Keratinocyte (primary cell): ENCODE measurements around the gene TEX22. TPM values are rescaled to one million over a fixed set of nuclear protein-coding genes. Genes with fewer than 3 reads are reported as not detected.

Experiments used
- DNase-seq: peaks from one replicate; pipeline ENCODE4 v3.0.0-alpha.2; 2011; ENCODE audit warnings: low read depth, missing footprints, low spot score
- FAIRE-seq: peaks from 2 replicates; lab custom pipeline; 2011; peaks lifted over from hg19 to GRCh38; lab: Jason Lieb, UNC
- H2AFZ ChIP-seq: 2 replicates; pipeline ENCODE4 v1.6.0; 2012; ENCODE audit warnings: low read length, control low read depth, inconsistent platforms; ENCODE audit not compliant: control insufficient read depth
- H3K27ac ChIP-seq: 2 replicates; pipeline ENCODE4 v1.5.1; 2011; ENCODE audit warnings: low read length; ENCODE audit not compliant: control insufficient read depth, insufficient read depth
- H3K27me3 ChIP-seq: 3 replicates; pipeline ENCODE4 v1.6.0; 2011; ENCODE audit warnings: low read length; ENCODE audit not compliant: control insufficient read depth, insufficient read depth; ENCODE audit errors: extremely low read depth
- H3K36me3 ChIP-seq, 2 experiments: 2 replicates in 1 of 2; 3 replicates in 1 of 2; pipeline ENCODE4 v1.5.1; 2011; ENCODE audit warnings: low read length in 2 of 2, mild to moderate bottlenecking in 1 of 2; ENCODE audit not compliant: control insufficient read depth in 2 of 2, insufficient read depth in 2 of 2; ENCODE audit errors: extremely low read depth in 1 of 2
- H3K4me1 ChIP-seq: 3 replicates; pipeline ENCODE4 v1.5.1; 2011; ENCODE audit warnings: low read length; ENCODE audit not compliant: control insufficient read depth, insufficient read depth; ENCODE audit errors: extremely low read depth
- H3K4me2 ChIP-seq: 3 replicates; pipeline ENCODE4 v1.6.0; 2011; ENCODE audit warnings: low read depth, low read length; ENCODE audit not compliant: control insufficient read depth, insufficient read depth; ENCODE audit errors: extremely low read depth
- H3K4me3 ChIP-seq, 3 experiments: fragments of 200-600 bp in 1 of 3; sonication (generic) in 1 of 3; 2 replicates in 2 of 3; 3 replicates in 1 of 3; pipeline ENCODE4 v1.5.1; 2011 to 2016; ENCODE audit warnings: low read length in 3 of 3, mild to moderate bottlenecking in 3 of 3, control low read depth in 2 of 3, inconsistent platforms in 1 of 3, low read depth in 1 of 3, mixed read lengths in 1 of 3, mixed run types in 1 of 3, moderate library complexity in 1 of 3; ENCODE audit not compliant: control insufficient read depth in 2 of 3, insufficient read depth in 2 of 3; ENCODE audit errors: extremely low read depth in 1 of 3
- H3K79me2 ChIP-seq: 2 replicates; pipeline ENCODE4 v1.6.0; 2012; ENCODE audit warnings: low read length; ENCODE audit not compliant: control insufficient read depth, insufficient read depth
- H3K9ac ChIP-seq: 3 replicates; pipeline ENCODE4 v1.6.0; 2011; ENCODE audit warnings: low read length; ENCODE audit not compliant: control insufficient read depth, insufficient read depth; ENCODE audit errors: extremely low read depth
- H3K9me1 ChIP-seq: 3 replicates; pipeline ENCODE4 v1.6.0; 2011; ENCODE audit warnings: low read length; ENCODE audit not compliant: control insufficient read depth, insufficient read depth; ENCODE audit errors: extremely low read depth
- H3K9me3 ChIP-seq: 2 replicates; pipeline ENCODE4 v1.5.1; 2012; ENCODE audit warnings: low read depth, low read length; ENCODE audit not compliant: control insufficient read depth
- H4K20me1 ChIP-seq: 3 replicates; pipeline ENCODE4 v1.6.0; 2011; ENCODE audit warnings: low read length; ENCODE audit not compliant: control insufficient read depth, insufficient read depth; ENCODE audit errors: extremely low read depth
- CTCF ChIP-seq, 3 experiments: IDR thresholded peaks in 1 of 3; conservative IDR thresholded peaks in 1 of 3; optimal IDR thresholded peaks in 1 of 3; 2 replicates in 2 of 3; 3 replicates in 1 of 3; pipeline versions ENCODE3 to v1.5.1; 2011; ENCODE audit warnings: low read length in 3 of 3, mild to moderate bottlenecking in 3 of 3, moderate library complexity in 2 of 3, control low read depth in 1 of 3, inconsistent platforms in 1 of 3; ENCODE audit not compliant: insufficient read depth in 2 of 3; ENCODE audit errors: extremely low read depth in 1 of 3
- EZH2 ChIP-seq: IDR thresholded peaks from one replicate; pipeline ENCODE4 v1.6.1; 2012; ENCODE audit warnings: inconsistent platforms, mild to moderate bottlenecking, low read length, moderate library complexity
- dilution Hi-C: fragments of 300-500 bp; cut with MboI; formaldehyde crosslinking; loops from one replicate; pipeline ENCODE4 v1.7.0; 2020; ENCODE audit warnings: low sequenced_read_pairs; ENCODE audit not compliant: extremely low pct_ligation_motif_present
- polyA plus RNA-seq, 5 experiments: library from polyadenylated mRNA; depleted of rRNA in 3 of 5; stranded (reverse) in 3 of 5; stranded (forward) in 1 of 5; unstranded in 1 of 5; fragments of >200 nt; gene quantifications; 1 replicate in 1 of 5; 2 replicates in 3 of 5; 3 replicates in 1 of 5; pipeline versions ENCODE4 v1.2.1 to v1.2.3, GENCODE V29; 2011 to 2012; ENCODE audit warnings: missing spikeins in 2 of 5, low read depth in 1 of 5, low replicate concordance in 1 of 5

TEX22 gene
- polyA plus RNA-seq, 1 donor (not counting 4 experiments of a cell fraction or from before 2014, with no cell fraction given) = 0.03 TPM

- no peak for DNase-seq
- no peaks in the 10 kb centered on the region for H3K9me3 ChIP-seq
- no peaks in the 10 kb centered on the region for H3K9me1 ChIP-seq
- dilution Hi-C loops = no loop called here
- no peak overlapping the region for H3K27ac ChIP-seq
- peaks cover 71% of the 10 kb centered on the region for H3K79me2 ChIP-seq
- H3K36me3 ChIP-seq = peaks cover 5 to 22% of the 10 kb centered on the region in 2 experiments
- no peak for FAIRE-seq
- no peaks in the 10 kb centered on the region for H3K4me1 ChIP-seq
- H3K4me2 ChIP-seq = no peak overlapping the region
- TF ChIP-seq EZH2 (no peak), CTCF (optimal IDR thresholded peaks at IDR 0.05 in 1 of 3, IDR thresholded peaks at IDR 0.05 in 1 of 3, conservative IDR thresholded peaks at IDR 0.05 in 1 of 3; ENCODE audit: extremely low read depth in 1 of 3, insufficient read depth in 2 of 3, low read length in 3 of 3) (no peak)
- peaks cover 33% of the 10 kb centered on the region for H4K20me1 ChIP-seq
- no peak overlapping the region for H3K4me3 ChIP-seq
- H2AFZ ChIP-seq = no peak overlapping the region
- H3K9ac ChIP-seq = no peak overlapping the region
- no peaks in the 10 kb centered on the region for H3K27me3 ChIP-seq
Measured at GRCh38 chr14:105437723-105438500, 39.6 kb downstream of the TEX22 start.

- peaks cover 5 to 22% of the 10 kb centered on the region in 2 experiments for H3K36me3 ChIP-seq
- dilution Hi-C loops = no loop called here
- DNase-seq = no peak
- H3K4me1 ChIP-seq = no peaks in the 10 kb centered on the region
- H3K4me3 ChIP-seq = no peak overlapping the region
- H3K9me1 ChIP-seq = no peaks in the 10 kb centered on the region
- H3K27me3 ChIP-seq = no peaks in the 10 kb centered on the region
- H3K4me2 ChIP-seq = no peak overlapping the region
- no peak for TF ChIP-seq CTCF (optimal IDR thresholded peaks at IDR 0.05 in 1 of 3, IDR thresholded peaks at IDR 0.05 in 1 of 3, conservative IDR thresholded peaks at IDR 0.05 in 1 of 3; ENCODE audit: extremely low read depth in 1 of 3, insufficient read depth in 2 of 3, low read length in 3 of 3)
- no peak for TF ChIP-seq EZH2
- no peak overlapping the region for H2AFZ ChIP-seq
- no peak overlapping the region for H3K9ac ChIP-seq
- H3K9me3 ChIP-seq = no peaks in the 10 kb centered on the region
- peaks cover 33% of the 10 kb centered on the region for H4K20me1 ChIP-seq
- peaks cover 59% of the 10 kb centered on the region for H3K79me2 ChIP-seq
- FAIRE-seq = no peak
- no peak overlapping the region for H3K27ac ChIP-seq
Measured at GRCh38 chr14:105439179-105439578, 40.8 kb downstream of the TEX22 start.
